Duodenal mucosa (tissue), 2 donors: ENCODE results near the gene ZNF669.
A peak's percentile ranks its signal among the peaks of the same experiment; 100 is the strongest.
"Not testable (repeated sequence)": the region's sequence is repeated elsewhere in the genome, so short reads cannot be mapped to it uniquely, and the experiment has no call there.

Experiments used
- H3K27ac ChIP-seq: one replicate; pipeline ENCODE4 v1.7.0; 2013; ENCODE audit warnings: low read depth, low read length
- H3K27me3 ChIP-seq, 2 donors: one replicate each; pipeline ENCODE4 v1.7.0; 2013; ENCODE audit warnings: low read length in 2 of 2, control low read depth in 1 of 2; ENCODE audit not compliant: insufficient read depth in 2 of 2, control insufficient read depth in 1 of 2
- H3K36me3 ChIP-seq, 2 donors: one replicate each; pipeline ENCODE4 v1.7.0; 2013; ENCODE audit warnings: low read length in 2 of 2, control low read depth in 1 of 2; ENCODE audit not compliant: insufficient read depth in 2 of 2, control insufficient read depth in 1 of 2
- H3K4me1 ChIP-seq, 2 donors: one replicate each; pipeline ENCODE4 v1.7.0; 2013; ENCODE audit warnings: low read length in 2 of 2, control low read depth in 1 of 2; ENCODE audit not compliant: insufficient read depth in 2 of 2, control insufficient read depth in 1 of 2
- H3K4me3 ChIP-seq, 2 donors: one replicate each; pipeline ENCODE4 v1.7.0; 2013; ENCODE audit warnings: low read length in 2 of 2, low read depth in 1 of 2
- H3K9ac ChIP-seq, 2 donors: one replicate each; pipeline ENCODE4 v1.7.0; 2013; ENCODE audit warnings: low read length in 2 of 2, low read depth in 1 of 2
- H3K9me3 ChIP-seq, 2 donors: one replicate each; pipeline ENCODE4 v1.7.0; 2013; ENCODE audit warnings: low read length in 2 of 2, control low read depth in 1 of 2; ENCODE audit not compliant: control insufficient read depth in 1 of 2

Gene ZNF669

DNA sequence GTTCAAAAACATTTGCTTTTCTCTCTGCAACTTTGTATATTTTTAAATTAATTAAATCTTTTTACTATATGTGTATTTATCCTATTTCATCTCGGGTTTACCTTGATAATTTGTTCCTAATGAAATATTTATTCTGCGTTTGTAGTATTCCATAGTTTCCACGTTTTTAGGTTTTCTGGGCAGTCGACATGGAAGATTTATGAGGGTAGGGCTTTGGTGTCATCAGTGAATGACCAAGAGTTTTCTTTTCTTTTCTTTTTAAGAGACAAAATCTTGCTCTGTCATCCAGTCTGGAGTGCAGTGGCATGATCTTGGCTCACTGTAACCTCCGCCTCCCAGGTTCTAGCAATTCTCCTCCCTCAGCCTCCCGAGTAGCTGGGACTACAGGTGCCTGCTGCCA lies 17.2 kb upstream of the ZNF669 start:
- no peaks in the 10 kb centered on the region for H3K27me3 ChIP-seq
- H3K4me1 ChIP-seq, result no peaks in the 10 kb centered on the region
- H3K36me3 ChIP-seq, result no peaks in the 10 kb centered on the region
- no peak overlapping the region for H3K4me3 ChIP-seq
- H3K9ac ChIP-seq, result no peak overlapping the region
- H3K27ac ChIP-seq, result no peak overlapping the region
- H3K9me3 ChIP-seq, result no peaks in the 10 kb centered on the region

DNA sequence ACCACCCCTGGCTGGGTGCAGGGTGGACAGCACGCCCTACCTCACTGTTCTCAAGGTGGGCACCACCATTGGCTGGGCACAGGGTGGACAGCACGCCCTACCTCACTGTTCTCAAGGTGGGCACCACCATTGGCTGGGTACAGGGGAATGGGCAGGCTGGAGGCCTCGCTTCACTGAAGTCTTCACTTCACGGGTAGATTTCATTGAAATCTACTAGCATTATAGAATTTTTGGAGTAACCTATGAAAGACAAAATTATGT lies 16.2 kb upstream of the ZNF669 start:
- not testable (repeated sequence) for H3K4me3 ChIP-seq, H3K4me1 ChIP-seq

DNA sequence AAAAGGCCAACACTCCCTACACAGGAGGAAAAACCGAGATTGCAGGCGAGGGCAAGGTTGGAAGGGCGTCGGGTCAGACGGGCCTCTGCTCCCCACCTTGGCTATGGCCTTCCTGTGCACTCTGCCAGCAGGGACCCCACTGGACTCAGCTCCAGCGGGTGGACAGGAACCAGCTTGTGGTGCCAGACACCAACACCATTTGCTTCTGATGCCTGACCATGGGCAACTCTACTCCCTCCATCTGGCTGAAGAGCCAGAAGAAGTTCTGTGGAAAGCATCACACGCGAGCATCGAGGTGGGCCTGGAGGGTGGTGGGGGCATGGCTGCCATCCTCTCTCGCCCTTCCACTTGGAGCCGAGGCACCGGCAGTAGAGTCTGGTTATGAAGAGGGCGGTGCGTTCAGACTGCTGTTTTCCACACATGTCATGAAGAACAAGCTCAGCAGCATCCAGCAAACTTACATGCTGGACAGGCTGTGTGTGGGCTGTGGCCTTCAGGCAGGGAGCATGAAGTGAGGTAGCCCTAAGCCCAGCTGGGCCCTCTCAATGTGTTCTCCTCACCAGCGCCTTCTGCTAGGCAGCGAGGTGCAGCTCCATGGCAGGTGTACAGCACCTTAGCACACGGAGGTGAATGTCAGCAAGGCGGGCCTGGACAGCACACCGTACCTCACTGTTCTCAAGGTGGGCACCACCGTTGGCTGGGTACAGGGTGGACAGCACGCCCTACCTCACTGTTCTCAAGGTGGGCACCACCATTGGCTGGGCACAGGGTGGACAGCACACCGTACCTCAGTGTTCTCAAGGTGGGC lies 15.6 kb upstream of the ZNF669 start:
- no peak overlapping the region for H3K4me3 ChIP-seq
- no peaks in the 10 kb centered on the region for H3K4me1 ChIP-seq
- H3K27ac ChIP-seq, result no peak overlapping the region
- H3K27me3 ChIP-seq, result no peaks in the 10 kb centered on the region
- H3K9ac ChIP-seq, result no peak overlapping the region
- H3K9me3 ChIP-seq, result no peaks in the 10 kb centered on the region
- no peaks in the 10 kb centered on the region for H3K36me3 ChIP-seq

More for the DNA sequence above, 16.2 kb upstream of the ZNF669 start:
- H3K27me3 ChIP-seq, H3K9ac ChIP-seq, H3K27ac ChIP-seq, H3K9me3 ChIP-seq, H3K36me3 ChIP-seq: not testable (repeated sequence)

DNA sequence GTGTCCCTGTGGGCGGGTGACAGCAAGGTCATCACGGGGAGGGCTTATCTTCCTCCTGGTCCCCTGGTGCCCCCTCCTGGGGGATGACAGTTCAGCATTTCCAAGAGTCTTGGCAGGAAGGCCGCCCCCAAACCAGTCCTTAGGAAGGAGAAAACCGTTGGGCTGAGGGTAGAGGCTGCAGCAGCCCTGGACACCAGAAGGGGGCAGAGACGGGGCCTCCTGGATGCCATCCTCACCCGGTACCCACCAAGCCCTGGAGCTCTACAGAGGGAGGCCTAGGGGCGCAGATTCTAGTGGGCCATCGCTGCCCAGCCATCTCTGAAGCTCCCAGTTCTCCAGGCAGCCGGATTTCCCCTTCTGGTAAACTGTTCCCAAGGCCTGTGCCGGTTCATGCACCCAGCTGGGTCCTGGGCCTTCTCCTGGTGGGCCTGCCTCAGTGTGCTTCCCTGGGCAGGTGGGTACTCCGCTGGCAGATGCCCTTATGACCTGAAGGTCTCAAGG lies 14.8 kb upstream of the ZNF669 start:
- no peak overlapping the region for H3K4me3 ChIP-seq
- no peaks in the 10 kb centered on the region for H3K9me3 ChIP-seq
- H3K27me3 ChIP-seq, result no peaks in the 10 kb centered on the region
- H3K36me3 ChIP-seq, result no peaks in the 10 kb centered on the region
- H3K27ac ChIP-seq, result no peak overlapping the region
- H3K9ac ChIP-seq, result no peak overlapping the region
- no peaks in the 10 kb centered on the region for H3K4me1 ChIP-seq

DNA sequence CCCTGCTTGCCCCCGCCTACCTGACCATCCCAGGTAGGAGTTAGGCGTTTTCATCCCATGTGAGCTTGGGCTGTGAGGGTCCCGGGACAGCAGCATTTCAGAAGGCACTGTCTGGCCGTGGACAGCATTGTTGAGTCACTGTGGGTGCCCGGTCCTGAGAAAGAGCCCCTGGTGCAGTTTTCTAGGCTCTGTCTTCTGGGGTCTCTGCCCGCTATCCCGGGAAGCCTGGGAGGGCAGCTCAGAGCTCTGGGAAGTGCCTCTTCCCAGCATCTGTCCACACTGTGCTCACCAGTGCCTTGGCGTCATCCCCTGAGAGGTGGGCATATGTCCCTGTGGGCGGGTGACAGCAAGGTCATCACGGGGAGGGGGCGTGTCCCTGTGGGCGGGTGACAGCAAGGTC lies 11.4 kb upstream of the ZNF669 start:
- peaks cover 6 to 10% of the 10 kb centered on the region in 2 donors for H3K27me3 ChIP-seq
- no peaks in the 10 kb centered on the region for H3K36me3 ChIP-seq
- no peak overlapping the region for H3K9ac ChIP-seq
- H3K4me3 ChIP-seq, result no peak overlapping the region
- H3K27ac ChIP-seq, result no peak overlapping the region
- no peaks in the 10 kb centered on the region for H3K9me3 ChIP-seq
- peaks cover 0 to 8% of the 10 kb centered on the region in 2 donors for H3K4me1 ChIP-seq

DNA sequence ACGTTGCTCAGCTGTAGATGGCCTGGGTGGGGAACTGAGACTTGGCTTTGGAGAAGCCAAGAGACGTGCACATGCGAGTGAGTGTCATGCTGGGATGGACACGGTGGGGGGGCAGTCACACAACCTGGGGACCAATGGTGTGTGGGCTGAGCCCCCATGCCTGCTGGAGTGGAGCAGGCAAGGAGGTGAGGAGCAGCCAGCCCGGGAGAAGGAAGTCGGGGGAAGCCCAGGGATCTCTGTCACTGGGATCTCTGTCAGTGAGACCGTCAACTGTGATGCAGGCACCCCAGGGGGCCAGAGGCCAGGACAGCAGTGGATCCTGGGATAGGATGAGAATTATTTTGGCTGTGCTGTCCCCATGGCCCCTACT lies 11.0 kb upstream of the ZNF669 start:
- H3K27ac ChIP-seq, result no peak overlapping the region
- H3K36me3 ChIP-seq, result no peaks in the 10 kb centered on the region
- no peak overlapping the region for H3K4me3 ChIP-seq
- H3K9me3 ChIP-seq, result no peaks in the 10 kb centered on the region
- H3K27me3 ChIP-seq, result peaks cover 7 to 11% of the 10 kb centered on the region in 2 donors
- no peak overlapping the region for H3K9ac ChIP-seq
- peaks cover 0 to 9% of the 10 kb centered on the region in 2 donors for H3K4me1 ChIP-seq

DNA sequence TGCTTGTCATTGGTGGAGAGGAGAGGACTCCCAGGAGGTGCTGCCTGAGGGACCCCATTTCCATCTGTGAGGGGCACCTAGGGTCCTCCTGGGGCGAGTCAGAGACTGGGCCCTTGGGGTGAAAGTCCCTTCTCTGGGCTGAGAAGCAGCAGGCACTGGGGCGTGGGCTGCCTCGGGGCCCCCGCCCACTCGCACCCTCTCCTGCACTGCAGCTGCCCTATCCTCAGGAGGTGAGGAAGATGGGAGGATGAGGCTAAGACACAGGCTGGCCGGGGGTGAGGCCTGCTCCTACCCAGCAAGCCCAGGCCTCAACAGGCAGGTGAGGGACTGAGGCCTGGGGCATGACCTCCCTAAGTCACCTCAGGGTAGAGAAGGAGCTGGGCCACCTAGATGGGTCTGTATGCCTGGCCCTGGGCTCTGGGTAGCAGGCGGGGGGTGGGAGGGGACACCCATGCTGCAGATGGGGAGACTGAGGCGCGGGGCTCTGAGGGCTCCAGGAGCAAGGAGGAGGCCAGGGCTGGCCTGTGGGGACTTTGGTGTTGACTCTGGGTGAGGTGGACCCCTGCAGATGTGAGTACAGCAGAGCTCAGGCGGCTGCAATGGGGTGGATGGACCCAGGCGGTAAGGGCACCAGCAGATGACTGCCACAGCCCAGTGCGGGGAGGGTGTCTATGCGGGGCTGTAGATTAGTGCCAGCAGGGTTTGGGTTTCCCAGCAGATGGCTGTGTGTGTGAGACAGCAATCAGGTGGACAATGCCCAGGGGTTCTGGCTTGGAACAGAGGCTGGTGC lies 10.4 kb upstream of the ZNF669 start:
- H3K27ac ChIP-seq, result no peak overlapping the region
- no peak overlapping the region for H3K4me3 ChIP-seq
- H3K36me3 ChIP-seq, result no peaks in the 10 kb centered on the region
- H3K9me3 ChIP-seq, result no peaks in the 10 kb centered on the region
- H3K9ac ChIP-seq, result no peak overlapping the region
- H3K4me1 ChIP-seq, result peaks cover 0 to 9% of the 10 kb centered on the region in 2 donors
- peaks cover 7 to 11% of the 10 kb centered on the region in 2 donors for H3K27me3 ChIP-seq

DNA sequence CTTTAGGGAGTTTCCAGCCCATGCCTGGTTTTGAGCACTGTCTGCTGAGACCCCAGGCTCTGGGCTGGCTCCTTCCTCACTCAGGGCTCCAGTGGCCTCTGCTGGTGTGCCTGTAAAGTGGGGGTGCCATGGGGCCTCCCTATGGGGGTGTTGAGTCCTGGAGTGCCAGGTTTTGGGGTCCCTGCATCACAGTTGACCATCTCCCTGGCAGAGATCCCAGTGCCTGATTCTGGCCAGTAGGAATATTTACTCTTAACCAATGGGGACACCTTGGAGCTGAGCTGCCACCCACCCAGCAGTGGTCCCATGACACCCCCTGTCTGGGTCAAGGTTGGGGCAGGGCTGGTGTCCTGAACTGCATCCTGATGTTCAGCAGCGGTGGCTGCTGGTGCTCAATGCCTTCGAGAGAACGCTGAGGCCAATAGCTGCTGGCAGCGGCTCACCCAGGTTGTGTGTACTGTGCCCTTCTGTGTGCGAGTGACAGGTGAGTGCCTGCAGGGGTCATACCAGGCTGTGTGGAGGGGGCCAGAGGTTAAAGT lies 9.6 kb upstream of the ZNF669 start:
- H3K36me3 ChIP-seq, result no peaks in the 10 kb centered on the region
- H3K27ac ChIP-seq, result no peak overlapping the region
- H3K4me1 ChIP-seq, result peaks cover 0 to 9% of the 10 kb centered on the region in 2 donors
- no peak overlapping the region for H3K4me3 ChIP-seq
- peaks cover 7 to 11% of the 10 kb centered on the region in 2 donors for H3K27me3 ChIP-seq
- no peak overlapping the region for H3K9ac ChIP-seq
- no peaks in the 10 kb centered on the region for H3K9me3 ChIP-seq

DNA sequence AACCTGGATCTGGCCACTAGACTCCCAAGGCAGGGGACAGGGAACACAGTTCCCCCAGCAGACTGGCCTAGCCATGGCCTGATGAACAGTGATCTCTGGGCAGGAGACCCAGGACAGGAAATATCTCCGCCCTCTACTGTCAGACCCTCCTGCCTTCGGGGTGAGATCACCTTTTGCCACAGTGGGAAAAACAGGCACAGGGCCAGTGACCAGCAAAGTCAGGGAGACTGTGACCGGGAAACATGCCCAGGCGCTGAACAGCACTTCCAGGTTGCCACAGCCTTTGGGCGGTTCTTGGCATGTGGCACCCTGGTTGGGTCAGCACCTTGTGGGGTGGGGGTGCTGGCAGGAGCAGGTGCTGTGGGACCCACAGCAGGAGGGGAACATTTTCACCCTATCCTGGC lies 8.9 kb upstream of the ZNF669 start:
- no peak overlapping the region for H3K27ac ChIP-seq
- H3K9ac ChIP-seq, result no peak overlapping the region

DNA sequence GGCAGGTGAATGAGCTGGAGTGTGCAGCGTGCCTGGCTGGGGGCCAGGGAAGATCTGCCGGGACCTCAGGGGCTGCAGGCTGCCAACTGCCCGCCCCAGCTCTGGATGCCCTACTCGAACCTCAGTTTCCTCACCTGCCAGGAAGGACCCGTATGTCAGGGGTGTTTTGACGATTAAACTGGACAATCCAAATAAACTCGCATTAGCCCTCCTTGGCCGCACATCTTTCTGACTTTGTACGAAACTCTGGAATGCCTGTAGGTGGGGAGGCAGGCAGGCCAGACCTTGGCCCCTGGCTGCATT lies 8.3 kb upstream of the ZNF669 start:
- Histone ChIP-seq H3K36me3 (no peaks in the 10 kb centered on the region), H3K9me3 (no peaks in the 10 kb centered on the region), H3K4me3 (peak overlapping the region; percentile 60 to 69), H3K9ac (no peak overlapping the region), H3K4me1 (peaks cover 0 to 9% of the 10 kb centered on the region in 2 donors), H3K27ac (no peak overlapping the region), H3K27me3 (peaks cover 7 to 11% of the 10 kb centered on the region in 2 donors)

More for the DNA sequence above, 8.9 kb upstream of the ZNF669 start:
- no peaks in the 10 kb centered on the region for H3K9me3 ChIP-seq
- H3K27me3 ChIP-seq, result peaks cover 7 to 11% of the 10 kb centered on the region in 2 donors
- no peaks in the 10 kb centered on the region for H3K36me3 ChIP-seq
- no peak overlapping the region for H3K4me3 ChIP-seq
- H3K4me1 ChIP-seq, result peaks cover 0 to 9% of the 10 kb centered on the region in 2 donors
